SIG-M5 (cell line): ENCODE data around the gene USP5.
A peak's percentile ranks its signal among the peaks of the same experiment; 100 is the strongest.

Experiments
- DNase-seq: peaks from one replicate; lab custom pipeline; 2025; lab: John Stamatoyannopoulos, UW

Gene USP5

GRCh38 chr12:6840330-6840729 lies 11.6 kb upstream of the USP5 start:
- DNase-seq, result no peak

- no peak for DNase-seq
Measured at GRCh38 chr12:6840761-6841515, 11.0 kb upstream of the USP5 start, which contains the start of gene GNB3. TSS of gene GNB3 (plus strand) at chr12:6840925. CDS start at chr12:6841288, 363 bp downstream.

- DNase-seq, result no peak
Measured at GRCh38 chr12:6842075-6842474, 9.9 kb upstream of the USP5 start.

GRCh38 chr12:6843118-6843902 lies 8.6 kb upstream of the USP5 start:
- DNase-seq, result no peak

GRCh38 chr12:6845395-6845794 lies 6.6 kb upstream of the USP5 start:
- DNase-seq, result no peak

- DNase-seq, result no peak
Measured at GRCh38 chr12:6846316-6846869, 5.6 kb upstream of the USP5 start.

GRCh38 chr12:6847676-6848075 lies 4.3 kb upstream of the USP5 start:
- no peak for DNase-seq

GRCh38 chr12:6849427-6849826 lies 2.5 kb upstream of the USP5 start:
- no peak for DNase-seq

- DNase-seq, result no peak
Measured at GRCh38 chr12:6849976-6850560, 1.9 kb upstream of the USP5 start.

- DNase-seq, result no peak
Measured at GRCh38 chr12:6850796-6851152, 1.2 kb upstream of the USP5 start.

- peak; percentile 100 for DNase-seq
Measured at GRCh38 chr12:6851153-6851920, 613 bp upstream of the USP5 start, which contains the start of gene CDCA3. TSS of gene CDCA3 (minus strand) at chr12:6851286. CDS start at chr12:6850952, 334 bp downstream.

- DNase-seq, result no peak
Measured at GRCh38 chr12:6852651-6853354, 853 bp downstream of the USP5 start.

GRCh38 chr12:6853626-6854025 lies 1.7 kb downstream of the USP5 start:
- DNase-seq, result no peak

GRCh38 chr12:6854036-6854435 lies 2.1 kb downstream of the USP5 start:
- DNase-seq, result no peak

- DNase-seq, result no peak
Measured at GRCh38 chr12:6855322-6855721, 3.4 kb downstream of the USP5 start.

GRCh38 chr12:6858799-6859198 lies 6.8 kb downstream of the USP5 start:
- DNase-seq, result no peak

- DNase-seq, result no peak
Measured at GRCh38 chr12:6860116-6860515, 8.2 kb downstream of the USP5 start.

- no peak for DNase-seq
Measured at GRCh38 chr12:6860942-6861341, 9.0 kb downstream of the USP5 start.

GRCh38 chr12:6861391-6861790 lies 9.4 kb downstream of the USP5 start:
- no peak for DNase-seq

- no peak for DNase-seq
Measured at GRCh38 chr12:6863033-6863432, 11.1 kb downstream of the USP5 start.
